A673 (cell line): ENCODE measurements around the gene GPER1. TPM values are rescaled to one million over a fixed set of nuclear protein-coding genes. Genes with fewer than 3 reads are reported as not detected.

Experiments used
- BruUV-seq: library from RNA; stranded (reverse); fragments of 400-500 nt; replicated peaks from 2 replicates; lab custom pipeline; 2021; lab: Mats Ljungman, UMichigan
- CTCF ChIA-PET: fragments of 300-600 bp; sonication (Branson Sonifier 250); formaldehyde crosslinking; loops from one replicate; lab custom pipeline; 2022; ENCODE audit warnings: antibody characterized with exemption; lab: Charles Lee
- POLR2A ChIA-PET: fragments of 300-600 bp; sonication (Branson Sonifier 250); formaldehyde crosslinking; loops from one replicate; lab custom pipeline; 2022; ENCODE audit warnings: antibody characterized with exemption; ENCODE audit not compliant: low non-redundant PET; lab: Charles Lee
- DNase-seq: peaks from one replicate; pipeline ENCODE4 v3.0.0-alpha.2; 2015; ENCODE audit warnings: low spot score
- H3K27ac ChIP-seq: fragments of 200-600 bp; sonication (generic); 2 replicates; pipeline ENCODE4 v1.5.1; 2016; ENCODE audit warnings: mixed run types, low read depth, mild to moderate bottlenecking, mixed read lengths, antibody characterized with exemption, low read length; ENCODE audit not compliant: poor library complexity, severe bottlenecking
- H3K27me3 ChIP-seq: fragments of 200-600 bp; sonication (generic); replicated peaks from 2 replicates; pipeline ENCODE4 v1.6.1; 2017; ENCODE audit warnings: mixed run types, low read depth, mild to moderate bottlenecking, mixed read lengths, antibody characterized with exemption, low read length; ENCODE audit not compliant: insufficient read depth, poor library complexity
- H3K36me3 ChIP-seq: fragments of 200-600 bp; sonication (generic); 2 replicates; pipeline ENCODE4 v1.6.1; 2016; ENCODE audit warnings: mixed run types, mild to moderate bottlenecking, mixed read lengths, antibody characterized with exemption, low read length; ENCODE audit not compliant: insufficient read depth, poor library complexity, severe bottlenecking
- H3K4me1 ChIP-seq: fragments of 200-600 bp; sonication (generic); 2 replicates; pipeline ENCODE4 v1.6.1; 2017; ENCODE audit warnings: mixed run types, mild to moderate bottlenecking, mixed read lengths, antibody characterized with exemption, low read length; ENCODE audit not compliant: insufficient read depth, poor library complexity, severe bottlenecking
- H3K4me3 ChIP-seq: fragments of 200-600 bp; sonication (generic); 2 replicates; pipeline ENCODE4 v1.5.1; 2016; ENCODE audit warnings: low read depth, mixed run types, mild to moderate bottlenecking, mixed read lengths, low read length; ENCODE audit not compliant: poor library complexity, severe bottlenecking
- H3K9me3 ChIP-seq: fragments of 200-600 bp; sonication (generic); 2 replicates; pipeline ENCODE4 v1.6.1; 2016; ENCODE audit warnings: mixed run types, low read depth, mild to moderate bottlenecking, mixed read lengths, antibody characterized with exemption, low read length; ENCODE audit not compliant: poor library complexity, severe bottlenecking
- EZH2 ChIP-seq: fragments of 200-600 bp; sonication (generic); IDR thresholded peaks from 2 replicates; pipeline ENCODE4 v1.6.1; 2017; ENCODE audit warnings: borderline replicate concordance, low read depth, mild to moderate bottlenecking, mixed read lengths, antibody characterized with exemption, low read length; ENCODE audit not compliant: poor library complexity, severe bottlenecking
- intact Hi-C: fragments of 100-400 bp; cut with micrococcal nuclease; formaldehyde crosslinking; loops from one replicate; pipeline ENCODE4 v1.10.0; 2022; ENCODE audit not compliant: unreplicated experiment
- total RNA-seq: library from RNA; stranded (reverse); gene quantifications from 2 replicates; pipeline ENCODE4 v1.2.3, GENCODE V29; 2021
- TF ChIP-seq, protein P1 (sequence below): fragments of 300-800, 200-600 bp; sonication (generic); conservative IDR thresholded peaks from 2 replicates; pipeline ENCODE4 v1.5.1; 2017; ENCODE audit warnings: low read depth, mild to moderate bottlenecking, antibody characterized with exemption, low read length, moderate library complexity, mixed read lengths

GPER1 gene
- total RNA-seq, 1 experiment from 2014 or later: 0.37 TPM

DNA sequence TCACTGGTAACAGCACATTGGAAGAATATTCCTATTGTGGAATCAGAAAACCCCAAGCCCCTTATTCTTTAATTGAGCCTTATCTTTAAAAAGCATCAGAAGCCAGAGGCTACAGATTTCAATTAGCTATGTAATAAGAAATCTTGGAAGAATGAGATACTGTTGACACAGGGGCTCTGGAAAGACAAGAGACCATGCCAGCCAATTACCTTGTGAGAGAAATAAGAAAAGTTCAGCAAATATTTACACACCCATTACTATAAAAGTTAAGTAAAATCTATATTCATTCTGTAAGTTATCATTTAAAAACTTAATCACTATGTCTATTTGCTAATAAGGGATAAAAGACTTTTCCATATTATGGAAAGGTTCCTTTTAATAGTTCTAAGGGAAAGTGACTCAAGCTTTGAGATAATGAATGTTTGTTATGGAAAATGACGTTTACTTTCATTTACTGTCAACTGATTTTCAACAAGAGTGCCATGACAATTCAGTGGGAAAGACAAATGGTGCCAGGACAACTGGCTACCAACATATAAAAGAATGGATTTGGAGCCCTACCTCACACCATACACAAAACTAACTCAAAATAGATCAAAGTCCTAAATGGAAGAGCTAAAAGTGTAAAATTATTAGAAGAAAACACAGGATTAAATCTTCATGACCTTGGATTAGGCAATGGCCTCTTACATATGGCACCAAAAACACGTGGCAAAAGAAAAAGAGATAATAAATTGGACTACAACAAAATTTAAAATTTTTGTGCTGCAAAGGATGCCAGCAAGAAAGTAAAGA lies 43.8 kb downstream of the GPER1 start:
- intact Hi-C loops: no loop called here
- CTCF ChIA-PET: interaction anchor here (0.7 kb wide), 1 partner anchor 58 kb away, joined by 9 read pairs; no protein-coding TSS in a partner anchor
- POLR2A ChIA-PET: no interaction called here
- BruUV-seq: no TSS peak
- Histone ChIP-seq H3K36me3 (no peaks in the 10 kb centered on the region), H3K4me1 (no peaks in the 10 kb centered on the region), H3K27me3 (no peaks in the 10 kb centered on the region), H3K4me3 (no peak overlapping the region), H3K9me3 (no peaks in the 10 kb centered on the region), H3K27ac (no peak overlapping the region)
- DNase-seq: no peak
- TF ChIP-seq EZH2: no peak
- TF ChIP-seq, protein P1, sequence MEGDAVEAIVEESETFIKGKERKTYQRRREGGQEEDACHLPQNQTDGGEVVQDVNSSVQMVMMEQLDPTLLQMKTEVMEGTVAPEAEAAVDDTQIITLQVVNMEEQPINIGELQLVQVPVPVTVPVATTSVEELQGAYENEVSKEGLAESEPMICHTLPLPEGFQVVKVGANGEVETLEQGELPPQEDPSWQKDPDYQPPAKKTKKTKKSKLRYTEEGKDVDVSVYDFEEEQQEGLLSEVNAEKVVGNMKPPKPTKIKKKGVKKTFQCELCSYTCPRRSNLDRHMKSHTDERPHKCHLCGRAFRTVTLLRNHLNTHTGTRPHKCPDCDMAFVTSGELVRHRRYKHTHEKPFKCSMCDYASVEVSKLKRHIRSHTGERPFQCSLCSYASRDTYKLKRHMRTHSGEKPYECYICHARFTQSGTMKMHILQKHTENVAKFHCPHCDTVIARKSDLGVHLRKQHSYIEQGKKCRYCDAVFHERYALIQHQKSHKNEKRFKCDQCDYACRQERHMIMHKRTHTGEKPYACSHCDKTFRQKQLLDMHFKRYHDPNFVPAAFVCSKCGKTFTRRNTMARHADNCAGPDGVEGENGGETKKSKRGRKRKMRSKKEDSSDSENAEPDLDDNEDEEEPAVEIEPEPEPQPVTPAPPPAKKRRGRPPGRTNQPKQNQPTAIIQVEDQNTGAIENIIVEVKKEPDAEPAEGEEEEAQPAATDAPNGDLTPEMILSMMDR: no peak

DNA sequence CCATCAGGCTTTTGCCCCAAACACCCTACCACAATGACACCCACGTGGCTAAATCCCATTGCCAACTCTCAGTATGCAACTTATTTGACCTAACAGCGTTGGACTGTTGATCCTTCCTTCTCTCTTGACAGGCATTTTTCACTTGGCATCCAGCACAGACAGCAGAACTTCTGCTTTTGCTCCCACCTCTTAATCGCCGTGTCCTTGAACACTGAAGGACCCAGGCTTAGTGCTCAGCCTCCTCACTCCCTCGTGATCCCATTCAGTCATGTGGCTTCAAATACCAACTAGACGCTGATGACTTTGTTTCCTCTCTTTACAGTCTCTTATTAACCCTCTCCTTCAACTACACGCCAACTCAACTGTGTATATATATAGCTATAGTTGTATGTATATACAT lies 47.0 kb downstream of the GPER1 start:
- H3K4me1 ChIP-seq: no peaks in the 10 kb centered on the region
- no peaks in the 10 kb centered on the region for H3K9me3 ChIP-seq
- POLR2A ChIA-PET: no interaction called here
- no TSS peak for BruUV-seq
- no peaks in the 10 kb centered on the region for H3K27me3 ChIP-seq
- no peak for DNase-seq
- intact Hi-C loops: no loop called here
- no peak overlapping the region for H3K27ac ChIP-seq
- TF ChIP-seq, protein P1: no peak
- TF ChIP-seq EZH2: no peak
- H3K36me3 ChIP-seq: no peaks in the 10 kb centered on the region
- no peak overlapping the region for H3K4me3 ChIP-seq
- CTCF ChIA-PET: no interaction called here

DNA sequence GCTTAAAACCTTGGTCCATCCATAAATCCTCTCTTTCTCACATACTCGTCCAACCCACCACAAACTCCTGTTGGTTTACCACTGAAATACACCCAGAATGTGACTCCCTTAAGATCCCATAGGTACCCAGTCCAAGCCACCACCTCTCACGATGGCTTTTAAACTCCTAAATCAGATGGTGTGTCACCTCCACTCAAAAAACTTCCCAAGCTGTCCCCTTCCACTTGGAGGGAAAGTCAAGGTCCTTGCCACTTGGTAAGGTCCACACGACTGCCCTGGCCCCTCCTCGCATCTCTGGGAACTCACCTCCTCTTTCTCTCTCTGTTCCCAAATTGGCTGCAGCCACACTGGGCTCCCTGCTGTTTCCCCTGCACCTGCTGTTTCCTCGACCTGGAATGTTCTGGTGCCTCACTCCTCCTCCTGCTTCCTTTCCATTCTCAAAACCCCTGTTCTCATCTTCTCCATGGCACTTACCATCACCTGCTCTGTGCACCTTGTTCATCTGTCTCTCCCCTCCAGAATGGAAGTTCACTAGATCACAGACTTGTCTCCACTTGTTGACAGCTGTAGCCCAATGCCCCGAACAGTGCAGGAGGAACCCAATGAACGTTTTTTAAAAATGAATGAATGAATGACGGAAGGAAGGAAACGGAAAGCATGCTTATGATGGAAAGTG lies 49.1 kb downstream of the GPER1 start:
- BruUV-seq: TSS peak; percentile 68

More for the DNA sequence above, 49.1 kb downstream of the GPER1 start:
- peak; percentile 49 for DNase-seq
- no peak for TF ChIP-seq EZH2
- TF ChIP-seq, protein P1: no peak
- intact Hi-C loops: no loop called here
- ChIA-PET CTCF (no interaction called here), POLR2A (interaction anchor here (0.6 kb wide), 2 partner anchors 110 to 930 kb away, joined by 3 read pairs; no protein-coding TSS in a partner anchor)
- peak overlapping the region; percentile 68 for H3K27ac ChIP-seq
- H3K27me3 ChIP-seq: no peaks in the 10 kb centered on the region
- peak overlapping the region; percentile 71 for H3K4me3 ChIP-seq
- H3K4me1 ChIP-seq: no peaks in the 10 kb centered on the region
- H3K36me3 ChIP-seq: no peaks in the 10 kb centered on the region
- no peaks in the 10 kb centered on the region for H3K9me3 ChIP-seq
